GM19238 (cell line): Measurements from ENCODE around the gene EIF6.
"Not testable (repeated sequence)": the region's sequence is repeated elsewhere in the genome, so short reads cannot be mapped to it uniquely, and the experiment has no call there.

Experiments used
- DNase-seq: peaks from one replicate; pipeline ENCODE4 v3.0.0; 2011; ENCODE audit warnings: low spot score; ENCODE audit not compliant: insufficient read length

Gene EIF6

GRCh38 chr20:35284267-35284991 lies at the start of gene EIF6:
TSS of gene EIF6 (minus strand) at chr20:35284772. CDS start at chr20:35284487, 285 bp downstream.
- DNase-seq: peak; percentile 97

- DNase-seq: no peak
Observed at GRCh38 chr20:35333606-35334005, 49.0 kb upstream of the EIF6 start.

- no peak for DNase-seq
Observed at GRCh38 chr20:35332540-35333200, 48.1 kb upstream of the EIF6 start.

GRCh38 chr20:35329435-35330139 lies 45.0 kb upstream of the EIF6 start:
- DNase-seq: peak; percentile 14

GRCh38 chr20:35328689-35329088 lies 44.1 kb upstream of the EIF6 start:
- DNase-seq: no peak

- DNase-seq: no peak
Observed at GRCh38 chr20:35328095-35328685, 43.6 kb upstream of the EIF6 start.

GRCh38 chr20:35327074-35327976 lies 42.8 kb upstream of the EIF6 start:
- DNase-seq: no peak

- no peak for DNase-seq
Observed at GRCh38 chr20:35326740-35327073, 42.1 kb upstream of the EIF6 start.

GRCh38 chr20:35326021-35326739 lies 41.6 kb upstream of the EIF6 start:
- DNase-seq: no peak

- no peak for DNase-seq
Observed at GRCh38 chr20:35325401-35325800, 40.8 kb upstream of the EIF6 start.

GRCh38 chr20:35320396-35321126 lies 36.0 kb upstream of the EIF6 start:
- DNase-seq: no peak

- no peak for DNase-seq
Observed at GRCh38 chr20:35319871-35320197, 35.3 kb upstream of the EIF6 start.

GRCh38 chr20:35319192-35319870 lies 34.8 kb upstream of the EIF6 start:
- DNase-seq: no peak

- DNase-seq: no peak
Observed at GRCh38 chr20:35318502-35319157, 34.1 kb upstream of the EIF6 start.

GRCh38 chr20:35317416-35318210 lies 33.0 kb upstream of the EIF6 start:
- DNase-seq: no peak

- DNase-seq: no peak
Observed at GRCh38 chr20:35316086-35316485, 31.5 kb upstream of the EIF6 start.

GRCh38 chr20:35315632-35316020 lies 31.1 kb upstream of the EIF6 start:
- DNase-seq: not testable (repeated sequence)
